ENCODE data around the gene MLKL.

Gene MLKL

GRCh38 chr16:74626741-74627416 is 73.8 kb downstream of the MLKL start:
- TF ChIP-seq CTCF (IDR thresholded peaks at IDR 0.05; ENCODE audit: low read depth, low read length), result no peak
- in situ Hi-C loops (cut with HindIII; ENCODE audit: low sequenced_read_pairs), result no loop called here
- peak; percentile 22 for DNase-seq (ENCODE audit: low read depth, low spot score)
- H3K4me3 ChIP-seq (ENCODE audit: low read depth, low read length), result no peak overlapping the region

- no peak overlapping the region for H3K4me3 ChIP-seq (ENCODE audit: low read depth, low read length)
- in situ Hi-C loops (cut with HindIII; ENCODE audit: low sequenced_read_pairs), result no loop called here
- no peak for DNase-seq (ENCODE audit: low read depth, low spot score)
- no peak for TF ChIP-seq CTCF (IDR thresholded peaks at IDR 0.05; ENCODE audit: low read depth, low read length)
Observed at GRCh38 chr16:74625500-74626350, 74.9 kb downstream of the MLKL start.

GRCh38 chr16:74623839-74624235 is 76.8 kb downstream of the MLKL start:
- DNase-seq (ENCODE audit: low read depth, low spot score), result no peak
- in situ Hi-C loops (cut with HindIII; ENCODE audit: low sequenced_read_pairs), result no loop called here
- no peak for TF ChIP-seq CTCF (IDR thresholded peaks at IDR 0.05; ENCODE audit: low read depth, low read length)
- H3K4me3 ChIP-seq (ENCODE audit: low read depth, low read length), result no peak overlapping the region

GRCh38 chr16:74623214-74623838 is 77.3 kb downstream of the MLKL start:
- TF ChIP-seq CTCF (IDR thresholded peaks at IDR 0.05; ENCODE audit: low read depth, low read length), result peak; percentile 54
- in situ Hi-C loops (cut with HindIII; ENCODE audit: low sequenced_read_pairs), result no loop called here
- peak; percentile 67 for DNase-seq (ENCODE audit: low read depth, low spot score)
- no peak overlapping the region for H3K4me3 ChIP-seq (ENCODE audit: low read depth, low read length)

GRCh38 chr16:74622005-74622404 is 78.7 kb downstream of the MLKL start:
- no peak overlapping the region for H3K4me3 ChIP-seq (ENCODE audit: low read depth, low read length)
- DNase-seq (ENCODE audit: low read depth, low spot score), result no peak
- TF ChIP-seq CTCF (IDR thresholded peaks at IDR 0.05; ENCODE audit: low read depth, low read length), result no peak
- in situ Hi-C loops (cut with HindIII; ENCODE audit: low sequenced_read_pairs), result no loop called here

All from astrocyte of the spinal cord (primary cell).